Lung (tissue), 12 donors: ENCODE measurements around the gene C16orf87. TPM values are rescaled to one million over a fixed set of nuclear protein-coding genes. Genes with fewer than 3 reads are reported as not detected.

ENCODE experiments used
- ATAC-seq: fragments of 200-7000 bp; cut with Tn5 transposase; one replicate; pipeline ENCODE4 v1.9.1; 2020; ENCODE audit warnings: moderate number of reproducible peaks; ENCODE audit not compliant: insufficient read depth, low FRiP score
- DNase-seq, 3 donors: peaks; one replicate each; pipeline ENCODE4 v3.0.0-alpha.2; 2013 to 2017
- H3K27ac ChIP-seq, 2 donors: one replicate each; pipeline ENCODE4 v1.5.1; 2013; ENCODE audit warnings: mild to moderate bottlenecking in 2 of 2, moderate library complexity in 2 of 2, control low read depth in 1 of 2, inconsistent platforms in 1 of 2, low read depth in 1 of 2, low read length in 1 of 2
- H3K27me3 ChIP-seq, 3 donors: one replicate each; pipeline ENCODE4 v1.5.1; 2013; ENCODE audit warnings: low read length in 2 of 3; ENCODE audit not compliant: control insufficient read depth in 3 of 3, insufficient read depth in 3 of 3
- H3K36me3 ChIP-seq, 4 donors: one replicate each; pipeline ENCODE4 v1.5.1; 2013; ENCODE audit warnings: low read length in 4 of 4, mild to moderate bottlenecking in 1 of 4, moderate library complexity in 1 of 4; ENCODE audit not compliant: control insufficient read depth in 4 of 4, insufficient read depth in 4 of 4
- H3K4me1 ChIP-seq, 5 donors: one replicate each; pipeline ENCODE4 v1.5.1; 2013; ENCODE audit warnings: low read length in 5 of 5, mild to moderate bottlenecking in 2 of 5, moderate library complexity in 1 of 5; ENCODE audit not compliant: control insufficient read depth in 5 of 5, insufficient read depth in 5 of 5
- H3K4me3 ChIP-seq: one replicate; pipeline ENCODE4 v1.5.1; 2013; ENCODE audit warnings: mild to moderate bottlenecking, control low read depth, moderate library complexity
- H3K9ac ChIP-seq, 2 donors: one replicate each; pipeline ENCODE4 v1.5.1; 2013; ENCODE audit warnings: low read length in 2 of 2, control low read depth in 1 of 2; ENCODE audit not compliant: insufficient read depth in 1 of 2
- H3K9me3 ChIP-seq, 4 donors: one replicate each; pipeline ENCODE4 v1.5.1; 2013; ENCODE audit warnings: low read length in 3 of 4, mild to moderate bottlenecking in 1 of 4, moderate library complexity in 1 of 4; ENCODE audit not compliant: control insufficient read depth in 4 of 4, insufficient read depth in 3 of 4
- CTCF ChIP-seq: IDR thresholded peaks from 2 replicates; pipeline ENCODE4 v1.5.1; 2012; ENCODE audit warnings: mild to moderate bottlenecking; ENCODE audit errors: control extremely low read depth, extremely low read depth
- WGBS, 2 donors: extraction: QIAGEN DNeasy Blood & Tissue Kit; methylation state at CpG; one replicate each; pipeline ENCODE4 v1.1.7; 2013; 5-methylcytosine and 5-hydroxymethylcytosine counted together
- polyA plus RNA-seq, 2 donors: library from polyadenylated mRNA; stranded (reverse); fragments of 200-250 nt; gene quantifications; one replicate each; pipeline ENCODE4 v1.2.1, GENCODE V29; 2013
- total RNA-seq, 2 donors: library from RNA; depleted of rRNA in 1 of 2; stranded (reverse); fragments of >200 nt in 1 of 2; gene quantifications; one replicate each; pipeline ENCODE4 v1.2.1, GENCODE V29; 2014 to 2021
- donor health status: control.
- donor health status: control.
- donor health status: Bipolar disorder and iron deficiency.
- donor health status: healthy.
- donor health status: DM: yes; HTN: yes; CAD: no.

The C16orf87 gene
- total and polyA plus RNA-seq, 4 donors = 2.8 to 17.2 (median 4.9) TPM

GRCh38 chr16:46797501-46797900, 33.5 kb downstream of the C16orf87 start:
- WGBS, 2 donors = 79 to 90% methylated on average over 4 of the region's 4 CpGs
- H3K9ac ChIP-seq = no peak overlapping the region
- no peak for TF ChIP-seq CTCF
- no peak for ATAC-seq
- DNase-seq = peak; percentile 31 to 66 (median 34)
- no peak overlapping the region for H3K27ac ChIP-seq
- no peaks in the 10 kb centered on the region for H3K27me3 ChIP-seq
- H3K9me3 ChIP-seq = peaks cover 0 to 1% (median 0%) of the 10 kb centered on the region in 4 donors
- H3K4me3 ChIP-seq = no peak overlapping the region
- H3K4me1 ChIP-seq = no peaks in the 10 kb centered on the region
- peaks cover 0 to 2% (median 0%) of the 10 kb centered on the region in 4 donors for H3K36me3 ChIP-seq

DNA sequence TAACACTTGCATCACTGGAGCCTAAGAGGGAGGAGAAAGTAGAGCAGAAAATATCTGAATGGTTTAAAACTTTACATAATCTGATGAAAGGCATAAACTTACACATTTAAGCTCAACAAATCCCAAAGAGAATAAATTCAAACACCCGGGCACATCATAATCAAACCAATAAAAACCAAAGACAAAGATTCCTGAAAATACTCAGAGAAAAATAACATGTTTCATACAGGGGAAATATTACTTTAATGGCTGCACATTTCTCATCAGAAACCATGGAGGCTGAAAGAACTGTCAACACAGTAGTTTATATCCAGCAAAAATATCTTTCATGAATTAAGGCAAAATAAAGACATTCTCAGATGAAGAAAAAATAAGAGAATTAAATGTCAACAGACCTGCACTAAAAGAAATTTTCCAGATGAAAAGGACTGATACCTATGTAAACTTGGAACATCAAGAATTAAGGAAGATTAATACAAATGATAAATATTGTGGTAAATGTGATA, 34.2 kb downstream of the C16orf87 start:
- peaks cover 0 to 1% (median 0%) of the 10 kb centered on the region in 4 donors for H3K9me3 ChIP-seq
- WGBS, 2 donors = 97 to 98% methylated on average over 1 of the region's 1 CpG
- no peaks in the 10 kb centered on the region for H3K4me1 ChIP-seq
- no peak overlapping the region for H3K27ac ChIP-seq
- no peak for TF ChIP-seq CTCF
- DNase-seq (no peak), ATAC-seq (no peak)
- no peaks in the 10 kb centered on the region for H3K36me3 ChIP-seq
- no peaks in the 10 kb centered on the region for H3K27me3 ChIP-seq
- H3K4me3 ChIP-seq = no peak overlapping the region
- H3K9ac ChIP-seq = no peak overlapping the region

DNA sequence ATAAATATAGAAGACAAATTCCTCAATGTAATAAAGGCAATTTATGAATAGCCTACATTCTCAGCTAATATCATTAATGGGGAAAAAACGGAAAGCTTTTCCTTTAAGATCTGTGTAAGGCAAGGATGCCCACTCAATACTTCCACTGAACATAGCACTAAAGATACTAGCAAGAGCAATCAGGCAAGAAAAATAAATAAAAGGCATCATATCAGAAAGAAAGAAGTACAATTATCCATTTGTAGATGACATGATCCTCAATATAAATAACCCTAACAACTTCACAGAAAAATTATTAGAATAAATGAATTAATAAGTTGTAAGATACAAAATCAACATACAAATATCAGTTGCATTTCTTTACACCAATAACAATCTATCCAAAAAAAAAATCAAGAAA, 37.1 kb downstream of the C16orf87 start:
- Histone ChIP-seq H3K9ac (no peak overlapping the region), H3K27ac (no peak overlapping the region)
- 100% methylated on average over 1 of the region's 1 CpG for WGBS, 2 donors

More for the DNA sequence above, 37.1 kb downstream of the C16orf87 start:
- no peak for DNase-seq
- ATAC-seq = no peak
- Histone ChIP-seq H3K9me3 (peaks cover 0 to 1% (median 0%) of the 10 kb centered on the region in 4 donors), H3K4me1 (peaks cover 0 to 1% (median 0%) of the 10 kb centered on the region in 5 donors), H3K27me3 (no peaks in the 10 kb centered on the region), H3K36me3 (no peaks in the 10 kb centered on the region), H3K4me3 (no peak overlapping the region)
- TF ChIP-seq CTCF = no peak
